Rectal smooth muscle tissue (tissue), 1 donor: Measurements from ENCODE around the gene PAK3.

Experiments used
- H3K27ac ChIP-seq: one replicate; pipeline ENCODE4 v1.7.0; 2013; ENCODE audit warnings: low read depth, low read length, inconsistent platforms
- H3K27me3 ChIP-seq: one replicate; pipeline ENCODE4 v1.7.0; 2013; ENCODE audit warnings: low read length; ENCODE audit not compliant: control insufficient read depth, insufficient read depth
- H3K36me3 ChIP-seq: one replicate; pipeline ENCODE4 v1.7.0; 2013; ENCODE audit warnings: low read length; ENCODE audit not compliant: control insufficient read depth, insufficient read depth
- H3K4me1 ChIP-seq: one replicate; pipeline ENCODE4 v1.7.0; 2013; ENCODE audit warnings: low read length; ENCODE audit not compliant: control insufficient read depth, insufficient read depth
- H3K4me3 ChIP-seq: one replicate; pipeline ENCODE4 v1.7.0; 2013; ENCODE audit warnings: low read length
- H3K9ac ChIP-seq: one replicate; pipeline ENCODE4 v1.7.0; 2013; ENCODE audit warnings: low read length

Gene PAK3

GRCh38 chrX:111151764-111152163 is 55.8 kb downstream of the PAK3 start:
- no peak overlapping the region for H3K9ac ChIP-seq
- no peak overlapping the region for H3K27ac ChIP-seq
- no peaks in the 10 kb centered on the region for H3K4me1 ChIP-seq
- no peaks in the 10 kb centered on the region for H3K27me3 ChIP-seq
- no peaks in the 10 kb centered on the region for H3K36me3 ChIP-seq
- H3K4me3 ChIP-seq = no peak overlapping the region

GRCh38 chrX:111159232-111159631 is 63.2 kb downstream of the PAK3 start:
- Histone ChIP-seq H3K4me3 (no peak overlapping the region), H3K27ac (no peak overlapping the region), H3K9ac (no peak overlapping the region), H3K36me3 (no peaks in the 10 kb centered on the region), H3K27me3 (no peaks in the 10 kb centered on the region), H3K4me1 (no peaks in the 10 kb centered on the region)

GRCh38 chrX:111164728-111165127 is 68.7 kb downstream of the PAK3 start:
- H3K27ac ChIP-seq = no peak overlapping the region
- H3K4me3 ChIP-seq = no peak overlapping the region
- no peak overlapping the region for H3K9ac ChIP-seq
- H3K4me1 ChIP-seq = no peaks in the 10 kb centered on the region
- H3K36me3 ChIP-seq = no peaks in the 10 kb centered on the region
- no peaks in the 10 kb centered on the region for H3K27me3 ChIP-seq

GRCh38 chrX:111165902-111166301 is 69.9 kb downstream of the PAK3 start:
- no peaks in the 10 kb centered on the region for H3K36me3 ChIP-seq
- H3K9ac ChIP-seq = no peak overlapping the region
- H3K4me3 ChIP-seq = no peak overlapping the region
- no peak overlapping the region for H3K27ac ChIP-seq
- no peaks in the 10 kb centered on the region for H3K4me1 ChIP-seq
- no peaks in the 10 kb centered on the region for H3K27me3 ChIP-seq

- Histone ChIP-seq H3K4me3 (no peak overlapping the region), H3K27ac (no peak overlapping the region), H3K9ac (no peak overlapping the region), H3K27me3 (no peaks in the 10 kb centered on the region), H3K4me1 (no peaks in the 10 kb centered on the region), H3K36me3 (no peaks in the 10 kb centered on the region)
Observed at GRCh38 chrX:111167334-111167733, 71.3 kb downstream of the PAK3 start.

GRCh38 chrX:111168314-111168713 is 72.3 kb downstream of the PAK3 start:
- Histone ChIP-seq H3K27ac (no peak overlapping the region), H3K27me3 (no peaks in the 10 kb centered on the region), H3K4me3 (no peak overlapping the region), H3K4me1 (no peaks in the 10 kb centered on the region), H3K9ac (no peak overlapping the region), H3K36me3 (no peaks in the 10 kb centered on the region)

GRCh38 chrX:111169141-111169540 is 73.2 kb downstream of the PAK3 start:
- Histone ChIP-seq H3K4me3 (no peak overlapping the region), H3K36me3 (no peaks in the 10 kb centered on the region), H3K27me3 (no peaks in the 10 kb centered on the region)

GRCh38 chrX:111170017-111170416 is 74.0 kb downstream of the PAK3 start:
- Histone ChIP-seq H3K27ac (no peak overlapping the region), H3K4me1 (no peaks in the 10 kb centered on the region), H3K27me3 (no peaks in the 10 kb centered on the region), H3K4me3 (no peak overlapping the region), H3K9ac (no peak overlapping the region), H3K36me3 (no peaks in the 10 kb centered on the region)

More at GRCh38 chrX:111169141-111169540, 73.2 kb downstream of the PAK3 start:
- Histone ChIP-seq H3K27ac (no peak overlapping the region), H3K4me1 (no peaks in the 10 kb centered on the region), H3K9ac (no peak overlapping the region)

- Histone ChIP-seq H3K27ac (no peak overlapping the region), H3K36me3 (no peaks in the 10 kb centered on the region), H3K27me3 (no peaks in the 10 kb centered on the region), H3K9ac (no peak overlapping the region), H3K4me3 (no peak overlapping the region), H3K4me1 (no peaks in the 10 kb centered on the region)
Observed at GRCh38 chrX:111180750-111181240, 84.8 kb downstream of the PAK3 start.

GRCh38 chrX:111181951-111182350 is 86.0 kb downstream of the PAK3 start:
- Histone ChIP-seq H3K27ac (no peak overlapping the region), H3K4me1 (no peaks in the 10 kb centered on the region), H3K36me3 (no peaks in the 10 kb centered on the region), H3K9ac (no peak overlapping the region), H3K27me3 (no peaks in the 10 kb centered on the region), H3K4me3 (no peak overlapping the region)

- Histone ChIP-seq H3K9ac (no peak overlapping the region), H3K27me3 (no peaks in the 10 kb centered on the region), H3K27ac (no peak overlapping the region), H3K4me3 (no peak overlapping the region), H3K4me1 (no peaks in the 10 kb centered on the region), H3K36me3 (no peaks in the 10 kb centered on the region)
Observed at GRCh38 chrX:111182997-111183396, 87.0 kb downstream of the PAK3 start.

GRCh38 chrX:111191598-111191997 is 95.6 kb downstream of the PAK3 start:
- Histone ChIP-seq H3K4me1 (no peaks in the 10 kb centered on the region), H3K9ac (no peak overlapping the region), H3K27me3 (no peaks in the 10 kb centered on the region)

GRCh38 chrX:111199505-111199904 is 103.5 kb downstream of the PAK3 start:
- no peak overlapping the region for H3K27ac ChIP-seq
- no peak overlapping the region for H3K9ac ChIP-seq
- H3K36me3 ChIP-seq = no peaks in the 10 kb centered on the region
- H3K4me1 ChIP-seq = no peaks in the 10 kb centered on the region
- H3K27me3 ChIP-seq = peaks cover 3% of the 10 kb centered on the region
- no peak overlapping the region for H3K4me3 ChIP-seq

More at GRCh38 chrX:111191598-111191997, 95.6 kb downstream of the PAK3 start:
- Histone ChIP-seq H3K36me3 (no peaks in the 10 kb centered on the region), H3K4me3 (no peak overlapping the region), H3K27ac (no peak overlapping the region)
